Inferior parietal cortex (tissue), 1 donor: ENCODE data around the gene EHF.
"Not testable (repeated sequence)": the region's sequence is repeated elsewhere in the genome, so short reads cannot be mapped to it uniquely, and the experiment has no call there.

Experiments used
- DNase-seq: peaks from one replicate; pipeline ENCODE4 v3.0.0-alpha.2; 2016; ENCODE audit errors: extremely low spot score

Gene EHF

DNA sequence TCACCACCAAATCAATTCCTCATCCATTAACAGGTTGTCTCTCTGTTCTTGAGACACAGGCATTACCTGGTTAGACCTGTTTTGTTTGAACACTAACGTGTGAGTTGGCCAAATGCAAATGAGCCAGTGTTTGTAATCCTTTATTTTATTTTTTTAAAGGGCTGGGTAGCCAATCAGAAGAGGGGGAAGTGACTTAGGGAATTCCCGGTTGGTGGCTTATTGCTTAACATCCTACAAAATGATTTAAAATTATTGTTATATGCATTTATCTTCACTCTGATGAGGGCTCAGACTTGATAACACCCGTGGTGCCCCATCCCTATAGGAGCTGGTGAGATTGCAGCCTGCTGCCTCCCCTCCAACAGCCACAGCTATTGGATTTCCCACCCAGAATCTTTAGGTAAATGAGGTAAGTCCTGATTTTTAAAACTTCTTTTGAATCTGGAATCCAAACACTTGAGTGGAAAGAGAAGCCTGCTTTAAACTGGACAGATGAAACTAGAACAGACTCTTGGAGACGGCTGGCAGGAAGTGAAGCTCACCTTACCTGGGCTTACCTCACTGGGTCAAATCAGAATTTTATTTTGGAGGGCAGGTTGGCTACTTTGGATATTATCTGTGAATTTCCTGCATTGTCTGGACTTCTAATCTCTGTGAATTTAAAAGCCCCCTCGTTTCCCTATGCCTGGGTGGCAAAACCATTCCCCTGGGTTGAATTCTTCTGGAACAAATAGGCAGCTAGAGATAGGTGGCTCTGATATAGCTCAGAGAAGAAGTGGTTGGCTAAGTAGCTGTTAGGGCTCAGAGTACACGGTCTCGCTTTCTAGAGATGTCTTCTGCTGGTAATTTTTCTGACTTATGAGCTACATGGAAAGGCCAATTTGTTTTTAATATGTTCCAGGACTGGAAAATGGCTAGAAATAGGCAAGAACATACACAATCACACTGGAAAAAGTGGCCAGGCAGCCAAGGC lies at the start of gene EHF:
EHF (plus strand) TSS at position 274 of the 973 bp plus-strand sequence. CDS start 21,538 bp downstream, outside the sequence.
- no peak for DNase-seq

DNA sequence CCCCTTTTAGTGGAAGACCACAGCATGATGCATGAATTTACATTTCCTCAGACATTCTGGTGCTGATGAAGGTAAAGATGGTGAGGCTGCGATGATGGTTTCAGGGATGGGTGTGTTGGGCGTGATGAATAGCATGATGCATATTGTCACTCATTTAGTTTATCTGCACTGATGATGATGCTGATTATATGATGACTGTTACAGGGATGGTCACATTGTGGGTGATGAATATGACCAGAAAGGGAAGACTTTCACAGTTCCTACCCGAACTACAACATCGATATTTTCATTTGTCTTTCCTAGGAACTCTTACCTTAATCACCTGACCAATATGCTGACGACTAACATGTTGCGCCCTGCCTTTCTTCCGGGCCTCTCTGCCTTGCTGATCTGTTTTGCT lies 47.4 kb upstream of the EHF start:
- no peak for DNase-seq

DNA sequence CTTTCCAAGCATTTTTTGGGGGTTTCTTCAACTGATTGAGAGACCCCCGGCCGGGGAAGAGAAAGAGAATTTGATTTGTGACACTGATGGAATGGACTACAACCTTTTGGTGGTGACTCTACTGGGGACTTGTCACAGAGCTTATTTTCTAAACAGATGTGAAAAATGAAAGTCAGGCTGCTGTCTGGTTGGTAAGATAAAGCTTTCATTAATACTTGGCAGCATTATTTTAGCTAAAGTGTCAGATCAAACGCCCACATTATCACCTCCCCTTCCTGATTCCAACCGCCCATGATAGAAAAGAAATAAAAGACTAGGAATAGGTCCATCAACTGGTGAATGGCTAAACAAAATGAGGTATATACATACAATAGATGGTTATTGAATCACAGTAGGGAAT lies 45.6 kb upstream of the EHF start:
- DNase-seq: no peak

DNA sequence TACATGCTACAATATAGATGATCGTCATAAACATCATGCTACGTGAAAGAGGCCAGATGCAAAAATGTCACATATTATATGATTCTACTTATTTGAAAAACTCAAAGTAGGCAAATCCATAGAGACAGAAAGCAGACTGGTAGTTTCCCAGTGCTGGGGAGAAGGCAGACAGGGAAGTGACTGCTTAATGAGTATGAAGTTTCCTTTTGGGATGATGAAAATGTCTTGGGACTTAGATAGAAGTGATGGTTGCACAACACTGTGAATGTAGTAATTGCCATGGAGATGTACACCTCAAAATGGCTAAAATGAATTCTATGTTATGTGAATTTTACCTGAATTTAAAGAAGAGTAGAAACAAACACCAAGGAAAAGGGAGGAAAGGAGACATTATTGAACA lies 45.2 kb upstream of the EHF start:
- no peak for DNase-seq

DNA sequence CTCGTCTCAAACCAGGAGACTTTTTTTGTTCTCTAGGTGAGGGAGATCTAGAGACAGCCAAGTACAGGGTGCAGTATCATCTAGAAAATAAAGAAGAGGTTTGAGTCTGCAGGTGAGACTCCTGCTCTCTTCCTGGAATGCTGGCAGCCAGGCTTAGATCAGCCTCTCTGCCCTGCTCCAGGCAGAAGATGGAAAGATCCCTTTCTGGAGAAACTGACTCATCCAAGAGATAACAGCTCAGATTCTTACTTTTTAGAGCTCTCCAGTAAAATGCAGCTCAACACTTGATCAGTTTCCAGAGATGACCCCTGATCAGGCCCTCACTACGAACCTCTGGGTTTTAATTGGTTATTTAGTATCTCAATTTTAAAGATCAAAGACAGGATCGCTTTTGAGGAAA lies 44.6 kb upstream of the EHF start:
- DNase-seq: no peak

DNA sequence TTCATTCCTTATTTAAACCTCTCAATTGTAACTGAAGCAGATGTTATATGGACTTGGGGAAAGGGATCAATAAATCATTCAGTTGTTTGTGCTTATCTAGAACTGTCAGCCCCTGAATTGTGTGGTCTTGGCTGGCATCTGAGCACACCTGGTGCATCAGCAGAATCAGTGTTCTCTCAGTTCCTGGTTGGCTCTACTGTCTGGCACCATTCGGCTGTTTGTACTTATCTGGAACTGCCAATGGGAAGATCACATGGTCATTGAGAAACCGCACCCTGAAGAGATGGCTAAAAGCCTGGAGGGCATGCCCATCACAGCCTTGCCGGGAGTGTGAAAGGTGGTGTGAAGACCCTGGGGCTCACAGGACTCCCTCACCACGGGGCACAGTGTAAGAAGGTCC lies 37.1 kb upstream of the EHF start:
- DNase-seq: no peak

DNA sequence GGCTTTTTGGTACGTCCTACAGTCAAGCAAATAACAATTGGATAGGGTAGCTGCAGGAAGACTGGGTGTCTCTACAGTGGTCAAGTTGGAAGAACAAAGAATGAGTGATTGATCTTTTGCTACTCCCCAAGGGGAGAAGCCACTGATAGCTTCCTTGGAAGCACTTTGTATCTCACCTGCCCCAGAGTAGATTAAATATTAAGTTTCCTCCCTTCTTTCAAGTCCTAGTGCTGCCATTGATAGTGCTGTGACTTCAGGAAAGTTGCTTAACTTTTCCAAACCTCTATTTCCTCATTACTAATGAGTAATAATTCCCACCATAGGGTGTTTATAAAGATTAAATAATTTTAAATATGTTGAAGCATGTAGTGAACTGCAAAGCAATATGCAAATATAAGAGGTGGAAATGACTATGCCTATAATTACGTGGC lies 35.6 kb upstream of the EHF start:
- DNase-seq: no peak

DNA sequence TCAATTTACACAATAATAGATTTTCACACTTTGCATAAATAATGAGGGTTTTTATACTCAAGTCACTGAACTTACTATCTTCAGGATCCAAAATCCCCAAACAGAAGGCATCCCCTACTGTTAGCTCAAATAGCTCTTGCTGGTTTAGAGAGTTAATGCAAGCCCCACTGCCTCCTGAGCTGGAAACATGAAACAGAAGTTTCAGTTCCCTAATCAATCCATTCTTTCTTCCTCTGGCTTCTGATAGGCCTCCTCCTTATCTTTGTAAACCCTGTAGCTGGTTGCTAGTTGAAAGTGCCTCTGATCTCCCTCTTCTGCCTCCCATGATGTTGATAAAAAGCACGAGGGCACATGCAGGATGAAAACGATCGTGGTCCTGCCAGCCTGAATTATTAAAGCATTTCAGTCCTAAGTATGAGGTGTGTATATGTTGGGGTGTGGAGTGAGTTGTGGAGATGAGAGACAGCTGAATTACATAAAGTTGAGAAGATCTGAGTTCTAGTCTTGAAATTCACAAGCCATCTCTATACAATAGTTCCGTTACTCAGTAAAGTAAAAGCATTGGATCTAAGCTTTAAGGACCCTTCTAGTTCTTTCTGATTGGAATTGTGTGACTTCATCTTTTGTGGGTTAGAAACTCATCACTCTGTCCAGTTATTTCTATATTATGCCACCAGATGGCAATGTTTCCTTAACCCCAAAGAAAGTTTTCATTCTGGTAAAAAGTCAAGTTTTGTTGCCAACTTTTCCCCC lies 35.0 kb upstream of the EHF start:
- DNase-seq: peak; percentile 89

DNA sequence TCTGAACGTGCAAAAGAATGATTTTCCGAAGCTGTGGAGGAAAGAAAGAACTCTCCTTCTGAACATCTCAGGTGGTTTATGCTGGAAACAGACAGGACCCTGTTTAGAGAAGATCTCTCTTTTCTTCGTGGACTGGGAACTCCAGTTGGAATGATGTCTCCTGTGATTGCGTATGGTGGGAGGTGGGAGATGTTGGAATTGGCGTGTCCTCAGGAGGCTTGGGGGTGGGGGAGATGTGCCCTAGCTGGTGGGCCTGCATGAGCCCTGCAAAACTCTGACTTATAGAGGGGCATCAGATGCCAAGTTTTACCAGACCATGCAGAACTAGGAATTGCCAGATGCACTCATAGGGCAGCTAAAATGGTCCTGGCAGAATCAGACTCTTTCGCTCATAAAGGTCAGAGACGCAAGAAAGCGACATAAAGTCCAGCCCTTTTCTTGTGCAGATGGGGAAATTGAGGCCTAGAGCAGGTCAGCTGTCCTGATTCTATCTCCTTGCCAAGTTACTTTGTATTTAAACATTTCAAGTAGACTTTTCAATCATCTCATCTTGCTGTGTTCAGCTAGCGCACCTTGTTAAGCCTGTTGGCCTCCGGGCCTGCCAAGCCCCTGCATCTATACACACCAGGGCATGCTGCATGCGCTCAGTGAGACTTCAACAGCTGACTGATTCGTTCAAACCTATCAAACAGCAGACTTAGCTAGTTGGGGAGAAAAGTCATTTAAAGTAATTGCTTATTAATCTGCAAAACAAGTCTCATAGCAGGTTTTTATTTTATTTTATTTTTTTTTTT lies 34.2 kb upstream of the EHF start:
- no peak for DNase-seq

DNA sequence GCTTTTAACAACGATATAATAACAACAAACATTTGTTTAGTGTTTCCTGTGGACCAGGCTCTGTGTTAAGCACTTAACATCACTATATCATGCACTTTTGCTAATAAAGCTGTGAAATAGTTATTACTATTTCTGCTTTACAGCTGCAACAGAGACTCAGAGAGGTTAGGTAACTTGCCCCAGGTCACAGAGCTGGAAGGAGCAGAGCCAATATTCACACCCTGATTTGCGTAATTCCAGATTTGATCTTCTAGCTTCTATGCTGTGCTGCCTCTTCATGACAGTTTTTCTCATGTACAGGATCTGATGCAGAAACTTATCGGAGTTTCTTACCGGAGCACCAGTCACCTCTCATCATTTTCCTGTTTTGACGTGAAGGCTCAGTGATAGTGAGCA lies 33.6 kb upstream of the EHF start:
- no peak for DNase-seq

DNA sequence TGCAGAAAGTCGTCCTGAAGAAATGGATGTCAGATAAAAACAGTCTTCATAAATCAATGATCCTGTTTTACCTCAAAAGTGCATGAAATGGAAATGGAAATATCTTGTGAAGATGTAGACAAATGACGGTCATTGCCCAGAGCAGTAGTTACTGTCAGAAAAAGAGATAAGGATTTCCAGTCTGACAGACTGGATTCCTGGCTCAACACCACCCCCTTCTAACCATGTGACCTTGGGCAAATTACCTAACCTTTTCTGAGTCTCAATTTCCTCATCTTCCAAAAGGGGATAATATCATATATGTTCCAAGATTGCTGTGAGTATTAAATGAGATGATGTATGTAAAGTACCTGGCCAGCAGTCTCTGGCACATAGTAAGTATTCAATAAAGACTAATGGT lies 32.9 kb upstream of the EHF start:
- no peak for DNase-seq

DNA sequence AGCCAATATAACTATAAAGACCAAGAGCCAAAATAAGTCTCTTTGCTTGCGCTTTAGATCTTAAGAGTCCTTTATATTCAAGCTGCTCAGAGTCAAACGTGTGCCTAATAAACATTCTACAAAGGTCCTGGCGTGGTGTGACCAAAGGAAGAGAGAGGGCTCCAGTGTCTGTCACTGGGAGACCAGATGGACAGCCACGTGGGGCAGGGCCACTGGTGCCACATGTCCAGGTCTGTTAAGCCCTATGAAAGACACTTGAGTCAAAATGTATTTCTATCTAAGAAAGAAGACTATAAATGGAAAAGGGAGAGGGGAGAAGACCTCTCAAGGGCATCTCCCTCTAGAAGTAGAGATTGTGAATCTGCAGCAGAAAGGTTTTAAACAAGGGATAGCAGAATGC lies 32.2 kb upstream of the EHF start:
- no peak for DNase-seq

DNA sequence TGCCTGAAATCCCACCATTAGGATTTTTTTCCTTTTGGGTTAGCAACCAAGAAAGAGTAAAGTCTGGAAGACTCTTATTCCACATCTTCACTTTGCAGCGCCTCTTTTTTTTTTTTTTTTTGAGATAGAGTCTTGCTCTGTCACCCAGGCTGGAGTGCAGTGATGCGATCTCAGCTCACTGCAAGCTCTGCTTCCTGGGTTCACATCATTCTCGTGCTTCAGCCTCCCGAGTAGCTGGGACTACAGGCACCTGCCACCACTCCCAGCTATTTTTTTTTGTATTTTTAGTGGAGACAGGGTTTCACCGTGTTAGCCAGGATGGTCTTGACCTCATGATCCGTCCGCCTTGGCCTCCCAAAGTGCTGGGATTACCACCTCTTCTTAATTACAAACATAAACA lies 31.7 kb upstream of the EHF start:
- not testable (repeated sequence) for DNase-seq

DNA sequence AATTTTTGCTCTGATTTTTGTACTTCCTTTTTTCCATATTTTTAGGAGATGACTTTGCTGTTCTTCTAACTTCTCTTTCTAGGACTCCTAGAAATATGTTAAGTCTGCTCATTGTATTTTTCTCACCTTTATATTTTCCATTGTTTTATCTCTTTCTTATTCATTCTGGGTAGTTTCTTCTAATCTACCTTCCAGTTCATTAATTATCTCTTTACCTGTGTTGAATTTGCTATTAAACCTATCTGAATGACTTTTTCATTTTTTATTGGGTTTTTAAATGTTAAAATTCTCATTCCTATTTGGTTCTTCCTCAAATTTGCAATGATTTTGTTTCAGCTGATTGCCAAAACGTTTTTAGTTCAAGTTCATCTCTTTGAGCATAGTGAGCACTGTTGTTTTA lies 27.8 kb upstream of the EHF start:
- DNase-seq: no peak

DNA sequence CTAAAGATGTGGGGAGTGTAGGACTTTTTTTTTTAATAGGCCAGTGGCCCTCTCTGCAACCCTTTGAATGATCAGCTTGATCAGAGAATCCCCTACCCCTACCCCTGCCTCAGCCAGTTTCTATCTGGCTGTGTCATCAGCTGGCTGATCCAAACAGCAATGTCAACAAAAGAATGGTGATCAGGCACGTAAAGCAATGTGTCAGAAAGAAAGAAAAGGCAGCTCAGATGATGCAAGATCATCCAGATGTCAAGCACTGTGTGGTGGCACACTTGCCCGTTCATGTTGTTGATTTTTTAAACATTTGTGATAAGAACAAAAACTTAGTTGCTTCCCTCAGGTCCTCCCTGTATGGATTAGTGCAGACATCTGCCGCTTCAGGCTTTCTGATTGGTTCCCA lies 26.3 kb upstream of the EHF start:
- no peak for DNase-seq

DNA sequence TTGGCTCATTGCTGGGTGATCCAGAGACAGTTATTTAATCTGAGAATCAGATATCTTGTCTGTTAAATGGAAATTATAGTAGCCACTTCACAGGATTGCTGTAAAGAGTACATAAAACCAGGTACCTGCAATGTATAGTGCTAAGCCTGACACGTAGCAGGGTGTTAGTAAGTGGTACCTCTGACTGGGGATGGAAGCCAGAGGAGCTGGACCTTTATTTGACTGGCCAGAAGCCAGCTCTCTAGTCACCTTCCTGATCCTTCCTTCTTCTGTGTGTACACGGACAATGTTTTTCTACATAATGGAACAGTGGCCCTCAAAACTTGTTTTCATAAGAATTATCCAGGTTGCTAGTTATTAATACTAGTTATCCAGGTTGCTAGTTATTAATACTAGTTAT lies 25.5 kb upstream of the EHF start:
- no peak for DNase-seq

DNA sequence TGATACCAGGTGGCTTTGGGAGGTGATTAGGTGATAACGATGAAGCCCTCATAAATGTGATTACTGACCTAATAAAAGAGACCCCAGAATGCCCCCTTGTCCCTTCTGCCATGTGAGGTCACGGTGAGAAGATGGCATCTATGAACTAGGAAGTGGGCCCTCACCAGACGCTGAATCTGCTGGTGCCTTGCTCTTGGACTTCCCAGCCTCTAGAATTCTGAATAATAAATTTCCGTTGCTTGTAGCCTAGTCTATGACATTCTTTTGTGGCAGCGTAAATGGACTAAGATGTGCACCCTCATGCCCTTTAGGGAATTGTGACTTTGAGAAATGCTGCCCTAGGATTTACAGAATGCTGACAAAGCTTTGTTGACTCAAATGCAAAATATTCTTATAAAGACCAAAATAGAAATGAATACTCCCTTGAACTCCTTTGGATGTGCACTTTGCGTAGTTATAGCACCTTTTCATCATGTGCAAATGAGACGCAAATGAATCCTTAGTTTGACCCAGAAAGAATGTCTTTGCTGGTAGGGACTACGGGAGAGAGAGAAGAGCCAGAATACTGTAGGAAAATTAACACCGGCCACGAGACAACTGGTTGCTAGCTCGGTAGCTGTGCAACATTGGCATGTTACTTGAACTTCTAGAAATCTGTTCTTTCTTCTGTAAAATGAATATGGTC lies 24.8 kb upstream of the EHF start:
- no peak for DNase-seq

DNA sequence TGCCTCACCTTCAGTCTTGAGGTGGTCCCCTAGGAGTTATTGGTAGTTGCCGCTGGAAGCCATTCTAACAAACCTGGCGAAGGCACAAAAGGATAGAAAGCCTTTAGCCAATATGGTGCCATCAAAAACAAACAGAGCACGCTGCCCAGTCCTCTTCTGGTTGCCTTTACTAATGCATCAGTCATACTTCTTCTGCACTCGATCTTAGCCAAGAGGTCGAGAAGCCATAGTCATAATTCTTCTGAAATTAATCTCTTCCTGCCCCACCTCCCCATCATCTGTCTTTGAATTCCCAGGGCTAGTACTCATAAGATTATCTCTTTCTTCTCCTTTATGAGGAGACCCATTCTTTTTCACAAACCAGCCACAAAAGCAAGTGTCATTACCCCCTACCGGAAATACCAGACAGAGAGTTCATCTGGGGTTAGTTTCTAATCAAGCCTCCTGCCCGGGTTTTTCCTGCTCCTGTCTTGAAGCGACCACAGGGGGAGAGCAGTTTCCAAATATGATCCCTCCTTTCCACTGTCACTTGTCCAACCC lies 21.4 kb upstream of the EHF start:
- DNase-seq: no peak

DNA sequence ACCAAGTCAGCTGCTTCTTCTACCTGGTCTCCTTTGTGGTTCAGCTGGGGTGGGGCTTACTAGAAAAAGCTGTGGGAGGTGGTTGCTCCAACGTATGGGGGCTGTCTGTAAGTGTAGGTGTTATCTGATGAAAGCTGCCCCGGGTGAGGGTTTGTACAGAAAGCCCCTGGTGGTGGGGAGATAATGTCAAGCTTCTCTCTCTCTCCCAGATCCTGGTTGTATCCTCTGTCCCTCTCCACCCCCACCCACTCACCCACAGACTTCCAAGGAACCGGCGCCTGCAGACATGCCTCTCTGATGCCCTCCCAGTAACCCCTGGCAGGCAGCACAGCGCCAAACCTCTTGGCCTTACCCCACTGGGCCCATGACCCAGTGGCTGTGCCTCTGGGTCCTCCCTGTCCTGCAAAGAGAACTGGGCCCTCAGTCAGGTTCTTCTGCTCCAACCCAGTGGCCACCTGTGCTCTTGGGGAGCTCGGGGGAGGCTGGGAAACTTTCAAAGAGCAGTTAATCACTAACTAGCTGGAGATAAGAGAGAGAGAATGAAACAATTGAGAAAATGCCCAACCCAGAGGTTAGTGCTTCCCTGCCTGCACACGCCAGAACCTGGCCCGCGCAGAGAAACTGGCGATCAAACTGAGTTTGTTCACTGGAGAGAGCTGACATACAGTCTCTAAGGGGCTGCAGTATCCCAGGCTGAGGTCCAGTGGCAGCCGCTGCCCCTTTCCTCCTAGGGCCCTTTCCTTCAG lies 20.4 kb upstream of the EHF start:
- no peak for DNase-seq

DNA sequence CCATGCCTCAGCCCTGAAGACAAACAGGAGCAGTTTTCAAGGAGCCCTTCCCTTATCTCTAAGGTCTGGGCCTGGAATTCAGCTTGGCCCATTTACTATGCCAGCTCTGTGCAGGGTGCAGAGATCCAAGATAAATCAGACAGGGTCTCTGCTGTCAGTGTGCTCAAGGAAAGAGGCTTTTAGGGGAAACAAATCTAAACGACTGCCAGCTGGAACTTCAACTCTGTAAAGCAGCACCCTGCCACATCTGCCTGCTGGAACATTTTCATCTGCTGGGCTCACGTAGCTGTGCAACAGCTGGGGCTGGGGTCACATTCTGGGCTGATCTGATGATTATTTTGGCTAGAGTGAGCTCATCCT lies 19.8 kb upstream of the EHF start:
- DNase-seq: no peak

DNA sequence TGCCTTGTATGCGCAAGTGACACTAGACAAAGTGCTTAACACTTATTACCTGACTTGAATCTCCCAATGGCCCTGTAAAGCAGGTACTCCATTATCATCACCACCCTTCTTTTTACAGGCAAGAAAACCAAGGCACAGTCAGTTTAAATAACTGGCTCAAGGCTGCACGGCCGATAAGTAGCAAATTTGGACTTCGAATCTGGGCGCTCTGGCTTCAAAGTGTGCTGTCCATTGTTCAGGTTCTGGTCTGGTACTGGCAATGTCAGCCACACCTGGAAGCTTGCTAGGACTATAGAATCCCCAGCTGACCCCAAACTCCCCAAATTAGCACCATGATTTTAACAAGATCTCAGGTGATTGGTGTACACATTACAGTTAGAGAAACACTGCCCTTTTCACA lies 19.3 kb upstream of the EHF start:
- no peak for DNase-seq
